Measurements from ENCODE around the gene TMPRSS4. TPM values are rescaled to one million over a fixed set of nuclear protein-coding genes. Genes with fewer than 3 reads are reported as not detected.

TMPRSS4 gene
- total and polyA plus RNA-seq, 2 of the 13 experiments (the other 11 are each of a cell fraction or from before 2014, with no cell fraction given), result 0.32 TPM; not detected in 1

DNA sequence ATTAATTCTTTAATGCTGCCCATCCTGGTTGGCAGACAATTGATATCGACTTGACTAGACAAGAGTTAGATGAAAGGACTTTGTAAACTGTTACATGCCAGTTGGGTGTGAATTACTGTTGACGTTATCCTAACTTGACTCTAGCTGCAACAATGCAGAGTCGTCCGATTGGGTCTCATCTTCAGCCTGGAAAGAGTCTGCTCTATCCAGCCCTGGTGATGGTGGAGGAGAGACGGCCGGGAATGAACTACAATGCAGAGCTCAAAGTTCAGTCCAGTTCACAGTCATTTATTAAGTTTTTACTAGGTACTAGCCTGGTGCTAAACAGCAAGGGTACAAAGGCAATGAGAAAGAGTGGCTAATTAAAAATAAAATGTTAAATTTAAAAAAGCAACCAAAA lies 14.8 kb downstream of the TMPRSS4 start:
- Histone ChIP-seq H3K27me3 (ENCODE audit: control insufficient read depth in 1 of 2, insufficient read depth in 2 of 2, low read length in 2 of 2) (peaks cover 0 to 7% of the 10 kb centered on the region in 2 experiments; a peak in 1 of 5 replicates), H2AFZ (ENCODE audit: low read length) (no peak overlapping the region), H3K36me3 (replicated peaks in 1 of 2; ENCODE audit: control insufficient read depth in 1 of 2, insufficient read depth in 2 of 2, low read length in 2 of 2) (no peaks in the 10 kb centered on the region), H3K4me1 (ENCODE audit: insufficient read depth, low read length) (peaks cover 93% of the 10 kb centered on the region), H3K9me3 (ENCODE audit: low read length) (peaks cover 12% of the 10 kb centered on the region), H4K20me1 (ENCODE audit: insufficient read depth, low read length) (no peaks in the 10 kb centered on the region), H3K9ac (ENCODE audit: insufficient read depth, low read depth, low read length) (no peak overlapping the region), H3K79me2 (ENCODE audit: insufficient read depth, low read length) (no peaks in the 10 kb centered on the region), H3K4me2 (ENCODE audit: low read depth, low read length) (peak overlapping the region; percentile 45), H3K4me3 (replicated peaks in 1 of 3; ENCODE audit: insufficient read depth in 1 of 3, low read depth in 2 of 3, low read length in 3 of 3) (no peak overlapping the region), H3K27ac (ENCODE audit: extremely low read length, insufficient read depth, low read length) (no peak overlapping the region)
- FAIRE-seq (peak; percentile 32), ATAC-seq (peak; percentile 44), DNase-seq (ENCODE audit: low spot score) (no peak)
- intact Hi-C loops (cut with micrococcal nuclease; ENCODE audit: unreplicated experiment), result no loop called here
- in situ Hi-C loops (cut with HindIII; ENCODE audit: extremely low pct_ligation_motif_present, low pct_unique_long_range_greater_than_20kb), result no loop called here
- no TSS peak for BruUV-seq (replicated peaks)
- ChIA-PET CTCF (ENCODE audit: low intra/inter-chr PET ratio, low total read pairs) (no interaction called here), POLR2A (no interaction called here)
- WGBS (ENCODE audit: low lambda C conversion rate), result 16% methylated on average over 6 of the region's 6 CpGs
- TF ChIP-seq ZNF737 (CRISPR knock-in tag; IDR thresholded peaks at IDR 0.05; ENCODE audit: borderline replicate concordance) (no peak), NFYB (CRISPR knock-in tag; IDR thresholded peaks at IDR 0.05) (no peak), GZF1 (CRISPR knock-in tag; IDR thresholded peaks at IDR 0.05) (no peak), ZNF607 (CRISPR knock-in tag; IDR thresholded peaks at IDR 0.05; ENCODE audit: borderline replicate concordance) (no peak), ZNF724P (CRISPR knock-in tag; IDR thresholded peaks at IDR 0.05; ENCODE audit: borderline replicate concordance) (no peak), SOX6 (IDR thresholded peaks at IDR 0.05) (no peak), SOX6 (CRISPR knock-in tag; IDR thresholded peaks at IDR 0.05) (peak; percentile 42), RCOR2 (CRISPR knock-in tag; IDR thresholded peaks at IDR 0.05) (0 out of 2 replicates have a peak, but pooled peaks have one; percentile 31), ZNF83 (CRISPR knock-in tag; IDR thresholded peaks at IDR 0.05; ENCODE audit: borderline replicate concordance) (no peak), ZNF574 (CRISPR knock-in tag; IDR thresholded peaks at IDR 0.05) (0 out of 2 replicates have a peak, but pooled peaks have one; percentile 30), SMARCE1 (IDR thresholded peaks at IDR 0.05; ENCODE audit: borderline replicate concordance) (no peak), POGZ (CRISPR knock-in tag; IDR thresholded peaks at IDR 0.05) (no peak), ZNF12 (CRISPR knock-in tag; IDR thresholded peaks at IDR 0.05) (no peak), ZNF670 (CRISPR knock-in tag; IDR thresholded peaks at IDR 0.05; ENCODE audit: borderline replicate concordance) (no peak), GPN1 (CRISPR knock-in tag; IDR thresholded peaks at IDR 0.05; ENCODE audit: borderline replicate concordance) (no peak), NR2C2 (CRISPR knock-in tag; IDR thresholded peaks at IDR 0.05; ENCODE audit: borderline replicate concordance) (no peak), SATB2 (CRISPR knock-in tag; IDR thresholded peaks at IDR 0.05) (no peak), ZNF672 (CRISPR knock-in tag; IDR thresholded peaks at IDR 0.05) (no peak), MIER2 (CRISPR knock-in tag; IDR thresholded peaks at IDR 0.05) (no peak), ZFP1 (CRISPR knock-in tag; IDR thresholded peaks at IDR 0.05) (no peak)
- TF ChIP-seq, protein P1, sequence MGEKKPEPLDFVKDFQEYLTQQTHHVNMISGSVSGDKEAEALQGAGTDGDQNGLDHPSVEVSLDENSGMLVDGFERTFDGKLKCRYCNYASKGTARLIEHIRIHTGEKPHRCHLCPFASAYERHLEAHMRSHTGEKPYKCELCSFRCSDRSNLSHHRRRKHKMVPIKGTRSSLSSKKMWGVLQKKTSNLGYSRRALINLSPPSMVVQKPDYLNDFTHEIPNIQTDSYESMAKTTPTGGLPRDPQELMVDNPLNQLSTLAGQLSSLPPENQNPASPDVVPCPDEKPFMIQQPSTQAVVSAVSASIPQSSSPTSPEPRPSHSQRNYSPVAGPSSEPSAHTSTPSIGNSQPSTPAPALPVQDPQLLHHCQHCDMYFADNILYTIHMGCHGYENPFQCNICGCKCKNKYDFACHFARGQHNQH (CRISPR knock-in tag; IDR thresholded peaks at IDR 0.05), result no peak
- TF ChIP-seq, protein P2, sequence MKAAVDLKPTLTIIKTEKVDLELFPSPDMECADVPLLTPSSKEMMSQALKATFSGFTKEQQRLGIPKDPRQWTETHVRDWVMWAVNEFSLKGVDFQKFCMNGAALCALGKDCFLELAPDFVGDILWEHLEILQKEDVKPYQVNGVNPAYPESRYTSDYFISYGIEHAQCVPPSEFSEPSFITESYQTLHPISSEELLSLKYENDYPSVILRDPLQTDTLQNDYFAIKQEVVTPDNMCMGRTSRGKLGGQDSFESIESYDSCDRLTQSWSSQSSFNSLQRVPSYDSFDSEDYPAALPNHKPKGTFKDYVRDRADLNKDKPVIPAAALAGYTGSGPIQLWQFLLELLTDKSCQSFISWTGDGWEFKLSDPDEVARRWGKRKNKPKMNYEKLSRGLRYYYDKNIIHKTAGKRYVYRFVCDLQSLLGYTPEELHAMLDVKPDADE (CRISPR knock-in tag; IDR thresholded peaks at IDR 0.05), result no peak

Measured in HepG2 (cell line).